AG10803 (cell line): ENCODE measurements around the gene EFCAB6.

Source experiments
- DNase-seq: peaks from one replicate; pipeline ENCODE4 v3.0.0; 2010; ENCODE audit warnings: low read depth
- H3K4me3 ChIP-seq: 2 replicates; pipeline ENCODE4 v1.5.1; 2011; ENCODE audit warnings: mild to moderate bottlenecking, low read length, control low read depth
- TF ChIP-seq, protein P1 (sequence below): conservative IDR thresholded peaks from 2 replicates; pipeline ENCODE4 v1.5.1; 2011; ENCODE audit warnings: mild to moderate bottlenecking, low read length, control low read depth, inconsistent platforms

The EFCAB6 gene

GRCh38 chr22:43740587-43741270 lies 71.4 kb downstream of the EFCAB6 start:
- no peak overlapping the region for H3K4me3 ChIP-seq
- DNase-seq: no peak
- TF ChIP-seq, protein P1, sequence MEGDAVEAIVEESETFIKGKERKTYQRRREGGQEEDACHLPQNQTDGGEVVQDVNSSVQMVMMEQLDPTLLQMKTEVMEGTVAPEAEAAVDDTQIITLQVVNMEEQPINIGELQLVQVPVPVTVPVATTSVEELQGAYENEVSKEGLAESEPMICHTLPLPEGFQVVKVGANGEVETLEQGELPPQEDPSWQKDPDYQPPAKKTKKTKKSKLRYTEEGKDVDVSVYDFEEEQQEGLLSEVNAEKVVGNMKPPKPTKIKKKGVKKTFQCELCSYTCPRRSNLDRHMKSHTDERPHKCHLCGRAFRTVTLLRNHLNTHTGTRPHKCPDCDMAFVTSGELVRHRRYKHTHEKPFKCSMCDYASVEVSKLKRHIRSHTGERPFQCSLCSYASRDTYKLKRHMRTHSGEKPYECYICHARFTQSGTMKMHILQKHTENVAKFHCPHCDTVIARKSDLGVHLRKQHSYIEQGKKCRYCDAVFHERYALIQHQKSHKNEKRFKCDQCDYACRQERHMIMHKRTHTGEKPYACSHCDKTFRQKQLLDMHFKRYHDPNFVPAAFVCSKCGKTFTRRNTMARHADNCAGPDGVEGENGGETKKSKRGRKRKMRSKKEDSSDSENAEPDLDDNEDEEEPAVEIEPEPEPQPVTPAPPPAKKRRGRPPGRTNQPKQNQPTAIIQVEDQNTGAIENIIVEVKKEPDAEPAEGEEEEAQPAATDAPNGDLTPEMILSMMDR: no peak

- TF ChIP-seq, protein P1: no peak
- no peak overlapping the region for H3K4me3 ChIP-seq
- DNase-seq: no peak
Observed at GRCh38 chr22:43739851-43740379, 72.2 kb downstream of the EFCAB6 start.

GRCh38 chr22:43737150-43737828 lies 74.8 kb downstream of the EFCAB6 start:
- DNase-seq: no peak
- TF ChIP-seq, protein P1: no peak
- H3K4me3 ChIP-seq: no peak overlapping the region

GRCh38 chr22:43736651-43737050 lies 75.5 kb downstream of the EFCAB6 start:
- H3K4me3 ChIP-seq: no peak overlapping the region
- TF ChIP-seq, protein P1: no peak
- DNase-seq: no peak

- no peak overlapping the region for H3K4me3 ChIP-seq
- DNase-seq: no peak
- TF ChIP-seq, protein P1: no peak
Observed at GRCh38 chr22:43734370-43735150, 77.5 kb downstream of the EFCAB6 start.

- TF ChIP-seq, protein P1: no peak
- no peak overlapping the region for H3K4me3 ChIP-seq
- no peak for DNase-seq
Observed at GRCh38 chr22:43733138-43733537, 79.0 kb downstream of the EFCAB6 start.
